Hematopoietic multipotent progenitor cell treated with erythropoietin and hydrocortisone succinate and interleukin-3 and kit ligand, for 17 days (in vitro differentiated cells): ENCODE measurements around the gene ZFP36L2.

ENCODE experiments used
- DNase-seq: peaks from one replicate; pipeline ENCODE4 v3.0.0-alpha.2; 2015; ENCODE audit warnings: low spot score

The ZFP36L2 gene

DNA sequence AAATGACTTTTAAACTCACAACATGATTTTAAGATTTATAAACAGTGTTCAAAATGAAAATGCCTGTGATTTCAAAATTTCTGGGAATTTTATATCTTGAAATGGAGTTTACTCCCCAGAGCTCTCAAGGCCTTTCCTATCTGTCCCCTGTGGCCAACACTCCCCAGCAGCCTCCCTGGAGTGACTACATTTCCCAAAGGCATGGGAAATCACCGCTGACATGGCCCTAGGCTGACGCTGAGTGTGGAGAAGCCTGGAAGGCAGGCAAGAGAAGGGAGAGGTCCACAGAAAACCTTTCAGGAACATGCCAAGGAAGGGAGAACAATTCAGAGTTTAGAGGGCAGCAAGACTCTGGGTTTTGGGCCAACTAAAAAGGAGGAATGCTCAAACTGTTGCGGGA, 20.2 kb upstream of the ZFP36L2 start:
- no peak for DNase-seq

DNA sequence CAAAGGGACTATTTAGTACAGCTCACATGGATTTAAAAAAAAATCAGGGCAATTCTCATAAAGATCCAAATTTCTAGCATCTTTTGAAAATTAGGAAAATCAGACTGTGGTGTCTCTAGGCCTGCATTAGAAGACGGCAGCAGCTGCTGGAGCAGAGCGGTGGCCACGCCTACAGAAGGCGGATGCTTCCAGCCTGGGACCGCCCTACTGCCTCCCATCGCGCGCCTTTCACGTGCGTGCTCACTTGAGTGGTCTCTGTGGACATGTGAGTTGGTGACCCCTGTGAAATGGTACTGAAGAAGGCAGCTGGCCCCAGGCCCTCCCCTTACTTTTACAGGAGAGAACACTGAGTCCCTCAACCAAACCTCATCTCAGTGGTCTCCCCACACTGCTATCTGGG, 15.2 kb upstream of the ZFP36L2 start:
- DNase-seq = no peak

DNA sequence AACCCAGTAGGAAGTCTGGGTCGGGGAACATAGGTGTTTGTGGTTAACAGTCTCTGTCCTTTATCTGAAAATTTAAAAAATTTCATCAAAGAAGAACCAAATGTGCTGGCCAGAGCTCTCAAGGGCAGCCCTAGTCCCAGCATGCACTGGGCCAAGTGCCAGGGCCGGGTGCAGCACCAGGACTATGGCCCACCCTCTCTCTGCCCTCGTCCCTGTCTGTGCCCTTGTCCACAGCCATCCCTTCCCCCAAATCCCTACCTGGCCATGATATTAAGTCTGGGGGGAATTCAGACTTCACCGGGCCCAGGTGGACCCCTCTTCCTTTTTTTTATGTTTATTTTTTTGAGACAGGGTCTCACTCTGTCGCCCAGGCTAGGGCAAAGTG, 14.4 kb upstream of the ZFP36L2 start:
- no peak for DNase-seq

DNA sequence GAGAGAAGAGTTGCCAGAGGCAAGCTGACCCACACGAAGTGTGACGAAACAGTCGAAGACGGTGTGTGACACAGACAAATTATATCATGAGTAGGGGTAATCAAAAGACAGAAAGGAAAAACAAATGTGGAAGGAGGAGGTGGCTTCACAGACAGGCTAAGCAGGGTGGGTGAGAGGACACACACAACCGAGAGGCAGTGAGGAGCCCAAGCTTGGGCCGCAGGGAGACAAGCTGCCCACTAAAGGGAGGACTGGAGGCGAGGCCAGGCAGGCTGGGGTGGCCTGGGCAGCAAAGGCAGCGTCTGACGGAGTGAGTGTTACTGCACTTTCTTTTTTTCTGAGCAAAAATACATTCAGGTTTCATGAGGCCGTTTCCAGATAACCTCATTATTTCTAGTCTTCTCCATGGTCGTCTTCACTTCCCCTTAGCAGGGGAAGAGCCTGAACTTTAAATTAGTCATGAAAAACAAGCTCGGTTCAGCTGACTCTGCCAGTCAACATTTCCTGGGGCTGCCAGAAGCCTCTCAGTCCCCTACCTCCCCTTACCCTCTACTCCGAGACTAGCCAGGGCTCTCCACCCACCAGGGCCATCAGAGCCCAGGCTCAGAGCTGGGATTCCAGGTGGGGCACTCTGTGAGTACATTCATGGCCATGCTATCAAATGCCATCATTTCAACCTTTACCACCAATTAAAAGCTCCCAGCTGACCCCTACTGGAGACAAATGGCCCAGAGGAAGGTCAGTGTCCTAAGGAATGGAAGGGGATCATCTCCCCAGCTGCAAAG, 13.8 kb upstream of the ZFP36L2 start:
- DNase-seq = no peak

DNA sequence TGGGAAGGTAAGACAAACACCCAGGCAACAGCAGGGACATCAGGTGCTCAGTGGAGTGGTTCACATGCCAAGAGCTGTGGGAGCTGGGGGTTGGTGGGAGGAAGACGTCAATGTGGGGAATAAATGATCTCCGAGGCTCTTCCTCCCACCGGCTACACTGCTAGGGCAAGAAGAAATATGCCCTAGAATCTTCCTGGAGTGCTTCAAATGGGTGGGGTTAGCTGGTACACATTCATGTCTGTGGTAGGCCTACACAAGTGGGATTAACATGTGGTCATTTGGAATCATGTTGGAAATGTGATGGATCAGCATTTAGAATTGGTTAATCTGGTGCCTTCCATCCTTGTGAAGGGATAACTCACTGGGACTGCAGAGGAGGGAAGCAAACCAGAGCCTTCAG, 12.4 kb upstream of the ZFP36L2 start:
- DNase-seq = no peak

DNA sequence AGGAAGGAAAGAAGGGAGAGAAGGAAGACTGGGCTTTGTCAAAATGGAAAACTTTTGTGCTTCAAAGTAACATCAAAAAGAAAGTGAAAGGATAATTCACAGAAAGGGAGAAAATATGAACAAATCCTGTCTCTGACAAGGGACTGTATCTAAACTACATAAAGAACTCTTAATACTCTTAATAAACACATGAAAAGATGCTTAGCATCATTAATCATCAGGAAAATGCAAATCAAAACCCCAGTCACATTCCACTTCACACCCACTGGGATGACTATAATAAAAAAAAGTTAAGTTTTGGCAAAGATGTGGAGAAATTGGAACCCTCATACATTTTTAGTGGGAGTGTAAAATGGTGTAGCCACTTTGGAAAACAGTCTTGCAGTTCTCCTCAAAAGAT, 11.8 kb upstream of the ZFP36L2 start:
- no peak for DNase-seq

DNA sequence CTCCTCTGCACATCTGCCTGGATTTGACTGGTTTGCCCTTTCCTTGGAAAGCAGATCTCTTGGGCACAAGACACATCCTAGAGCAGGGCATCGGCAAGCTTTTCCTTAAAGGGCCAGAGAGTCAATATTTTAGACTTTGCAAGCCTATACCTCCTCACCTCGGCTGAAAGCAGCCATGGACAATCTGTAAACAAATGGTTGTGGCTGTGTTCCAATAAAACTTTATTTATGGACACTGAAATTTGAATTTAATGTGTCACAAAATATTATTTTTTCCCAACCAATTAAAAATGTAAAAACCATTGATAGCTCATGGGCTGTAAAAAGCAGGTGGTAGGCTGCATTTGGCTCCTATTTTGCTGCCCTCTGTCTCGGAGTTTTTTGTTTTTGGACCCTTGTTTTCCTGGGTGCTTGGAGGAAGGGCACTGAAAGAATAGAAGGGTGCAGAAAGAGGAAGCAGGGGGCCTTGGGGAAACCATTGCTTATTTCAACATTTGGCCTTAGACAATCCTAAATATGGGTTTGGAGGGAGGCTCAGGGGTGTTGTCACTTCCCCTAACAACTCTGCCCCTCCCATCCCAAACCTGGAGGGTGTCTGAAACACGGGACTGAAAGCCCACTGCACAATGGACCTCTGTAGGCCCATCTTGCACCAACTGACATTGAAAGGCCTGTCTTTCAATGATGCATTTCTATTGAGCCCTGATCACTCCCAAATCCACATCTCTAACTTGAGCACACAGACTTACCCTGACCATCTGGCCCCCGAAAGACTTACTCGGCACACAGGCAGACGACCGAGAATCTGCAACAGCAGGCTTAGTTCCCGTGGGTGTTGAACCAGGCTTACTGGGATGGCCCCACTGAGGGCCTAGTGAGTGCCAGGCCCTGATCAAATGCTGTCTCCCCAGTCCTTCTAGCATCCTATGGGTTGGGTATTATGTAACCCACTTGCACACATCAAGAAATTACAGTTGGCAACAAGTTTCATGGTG, 7.1 kb upstream of the ZFP36L2 start:
- DNase-seq = no peak

DNA sequence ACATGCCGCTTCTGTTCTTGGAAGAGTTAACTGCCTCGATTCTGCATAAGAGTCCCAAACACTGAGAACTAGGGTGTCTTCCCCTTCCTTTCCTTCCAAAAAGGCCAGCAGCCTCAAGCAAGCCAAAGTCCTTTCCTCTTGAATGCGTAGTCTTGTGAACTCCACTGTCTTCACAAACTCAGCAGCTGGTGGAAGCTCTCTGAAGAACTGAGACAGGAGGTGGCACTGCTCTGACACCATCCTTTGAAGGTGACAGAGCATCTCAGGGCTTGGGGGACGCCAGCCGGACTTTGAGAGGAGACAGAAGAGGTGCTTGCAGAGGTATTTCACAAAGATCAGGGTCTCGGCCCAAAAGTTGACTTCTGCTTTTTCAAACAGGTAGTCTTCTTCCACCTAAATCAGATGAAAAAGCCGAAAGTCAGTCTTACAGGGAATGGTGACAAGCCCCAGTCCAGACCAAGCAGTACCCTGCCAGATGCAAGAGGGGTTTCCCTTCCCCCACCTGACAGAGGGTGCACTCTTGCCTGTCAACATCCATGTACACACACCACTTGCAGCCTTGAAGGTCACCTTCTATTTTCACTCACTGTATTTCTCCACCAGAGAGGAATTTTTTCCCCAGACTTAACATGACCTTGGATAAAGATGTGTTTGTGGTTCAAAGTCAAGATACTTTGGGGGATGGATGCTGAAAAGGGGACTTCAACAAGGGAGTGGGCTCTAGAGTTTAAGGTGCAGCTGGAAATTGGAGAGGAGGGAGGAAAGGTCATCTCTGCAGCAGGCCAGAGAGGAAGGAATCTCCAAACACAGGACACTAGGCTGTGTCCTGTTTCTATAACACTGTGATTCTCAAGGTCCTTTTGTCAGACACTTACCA, 4.8 kb upstream of the ZFP36L2 start:
- DNase-seq = no peak

DNA sequence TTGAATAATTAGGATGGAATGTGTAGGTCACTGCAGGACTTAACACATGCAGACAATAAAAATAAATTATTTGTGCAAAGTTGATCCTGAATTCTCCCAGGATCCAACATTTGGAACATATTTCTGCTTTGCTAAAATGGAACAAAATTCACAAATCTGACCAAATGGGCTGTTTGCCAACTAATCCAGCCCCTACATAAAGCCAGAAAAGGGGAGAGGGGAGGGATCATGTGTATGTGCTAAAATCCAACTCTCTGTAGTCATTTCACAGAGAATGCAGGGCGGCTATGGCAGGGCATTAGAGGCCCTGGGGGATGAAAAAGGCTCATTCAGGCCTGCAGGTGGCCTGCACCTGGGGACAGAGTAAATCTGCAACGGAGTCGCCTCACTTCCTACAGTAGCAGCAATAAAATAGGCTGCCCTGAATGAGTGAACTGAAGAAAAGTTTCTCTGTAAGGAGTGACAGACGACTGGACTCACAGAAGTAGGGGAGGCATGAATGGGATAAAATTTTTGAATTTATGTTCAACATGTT, 4.0 kb upstream of the ZFP36L2 start:
- no peak for DNase-seq

DNA sequence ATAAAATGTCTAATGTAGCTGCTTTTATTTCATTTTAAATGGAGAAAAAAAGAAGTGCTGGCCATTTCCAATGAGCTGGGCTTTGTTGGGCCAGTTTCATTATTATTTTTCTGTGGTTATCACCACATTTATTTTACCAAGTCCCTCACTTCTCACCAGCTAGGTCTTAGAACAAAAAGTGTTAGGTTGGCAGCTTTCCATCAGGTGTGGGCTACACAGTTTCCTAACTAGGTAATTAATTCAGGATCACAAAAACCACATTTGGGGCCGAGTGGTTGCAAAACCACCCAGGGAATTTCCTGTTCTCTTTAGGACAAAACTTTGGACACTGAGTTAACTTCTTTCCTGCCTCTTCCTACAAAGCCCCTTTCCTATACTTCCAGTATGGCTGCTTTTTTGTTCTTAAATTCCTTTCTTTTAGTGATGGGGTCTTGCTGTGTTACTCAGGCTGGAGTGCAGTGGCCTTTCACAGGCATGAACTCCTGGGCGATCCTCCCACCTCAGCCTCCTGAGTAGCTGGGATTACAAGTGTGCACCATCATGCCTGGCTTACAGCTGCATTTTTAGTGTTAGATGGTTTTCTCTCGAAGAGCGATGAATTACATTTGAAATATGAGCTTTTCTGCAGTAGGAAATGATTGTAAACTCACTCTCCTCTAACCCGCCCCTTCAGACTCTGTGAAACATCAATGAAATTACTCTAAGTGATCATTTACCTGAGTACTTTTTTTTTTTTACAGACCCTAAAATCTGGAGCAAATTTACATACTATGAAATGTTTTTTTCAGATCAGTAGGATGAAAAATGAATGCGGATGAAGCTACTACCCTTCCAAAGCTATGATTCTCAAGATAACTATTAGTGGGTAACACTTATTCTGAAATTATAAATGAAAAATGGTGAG, 2.6 kb upstream of the ZFP36L2 start:
- no peak for DNase-seq

DNA sequence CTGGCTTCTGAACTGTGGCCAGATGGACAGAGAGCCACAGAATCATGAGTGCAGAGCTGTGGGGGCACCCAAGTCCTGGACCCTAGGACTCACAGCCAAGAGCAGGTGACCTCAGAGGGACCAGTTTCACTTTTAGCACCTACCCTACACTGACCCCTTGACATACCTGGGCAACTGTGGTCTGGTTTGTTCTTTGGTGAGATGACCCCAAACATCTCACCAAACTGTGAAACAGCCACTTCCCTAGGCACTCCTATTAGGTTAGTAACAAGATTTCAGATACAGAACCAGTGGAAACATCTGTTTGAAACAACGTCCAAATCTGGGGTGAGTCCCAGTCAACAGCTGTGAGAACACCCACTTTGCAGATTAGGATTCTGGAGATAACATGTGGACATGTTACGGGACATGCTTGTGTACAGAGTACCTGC, 1.9 kb upstream of the ZFP36L2 start:
- peak; percentile 79 for DNase-seq

DNA sequence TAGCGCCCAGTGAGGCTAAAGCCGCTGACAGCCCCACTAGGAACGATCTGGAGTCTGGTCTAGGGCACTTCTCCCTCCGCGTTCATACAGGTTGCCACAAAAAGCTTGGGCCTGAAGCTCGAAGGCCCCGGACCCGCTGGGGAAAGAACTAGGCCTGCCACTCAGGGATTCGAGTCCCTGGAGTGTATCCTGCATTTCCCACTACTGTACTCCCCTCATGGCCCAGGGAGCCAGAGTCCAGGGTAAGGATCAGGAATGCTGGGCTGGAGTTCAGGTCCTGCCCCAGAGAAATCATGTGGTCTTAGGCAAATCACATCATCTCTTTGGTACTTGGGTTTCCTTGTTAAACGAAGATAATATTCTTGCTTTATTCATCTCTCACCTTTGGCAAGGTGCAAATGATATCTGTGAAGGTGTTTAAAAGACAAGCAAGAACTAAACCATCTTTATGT, 1.4 kb upstream of the ZFP36L2 start:
- peak; percentile 83 for DNase-seq

DNA sequence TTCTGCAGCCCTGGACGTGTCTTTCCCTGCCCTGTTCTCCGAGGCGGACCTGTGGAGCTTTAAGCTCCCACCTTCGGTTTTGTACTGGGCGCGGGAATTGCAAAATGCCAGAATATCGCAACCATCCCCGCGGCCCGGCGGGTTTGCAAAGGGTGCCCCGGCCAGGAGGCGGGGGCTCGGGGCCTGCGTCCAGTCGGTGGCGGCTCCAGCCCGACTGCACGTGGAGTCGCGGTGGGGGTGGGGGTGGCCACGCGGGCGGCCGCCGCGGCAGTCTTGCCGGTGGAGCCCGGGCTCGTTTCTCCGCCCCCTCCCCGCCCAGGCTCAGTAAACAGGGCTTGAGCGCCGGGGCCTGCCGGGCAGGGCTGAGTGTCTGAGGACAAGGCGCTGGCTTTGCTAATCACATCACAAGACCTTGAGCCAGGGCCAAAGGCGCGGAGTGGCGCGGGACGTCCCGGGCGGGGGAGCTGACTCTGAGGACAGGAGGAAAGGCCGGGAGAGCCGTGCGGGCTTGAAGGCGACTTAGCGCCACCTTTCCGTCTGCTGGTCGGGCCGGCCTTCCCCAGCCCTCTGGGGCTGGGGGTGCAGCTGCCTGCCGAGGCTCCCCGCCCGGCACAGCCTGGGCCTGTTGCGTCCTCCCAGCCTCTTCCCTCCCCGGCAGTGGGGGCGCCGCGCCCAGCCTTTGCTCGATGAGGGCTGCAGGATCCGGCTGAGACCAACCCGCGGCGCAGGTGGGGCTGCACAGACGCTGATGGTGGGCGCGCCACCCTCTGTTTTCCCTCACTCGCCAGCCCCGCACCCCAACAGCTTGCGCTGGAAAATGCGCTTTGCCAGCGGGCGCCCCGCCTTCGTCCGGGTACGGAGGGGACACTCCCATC, 786 bp upstream of the ZFP36L2 start:
- DNase-seq = peak; percentile 80

DNA sequence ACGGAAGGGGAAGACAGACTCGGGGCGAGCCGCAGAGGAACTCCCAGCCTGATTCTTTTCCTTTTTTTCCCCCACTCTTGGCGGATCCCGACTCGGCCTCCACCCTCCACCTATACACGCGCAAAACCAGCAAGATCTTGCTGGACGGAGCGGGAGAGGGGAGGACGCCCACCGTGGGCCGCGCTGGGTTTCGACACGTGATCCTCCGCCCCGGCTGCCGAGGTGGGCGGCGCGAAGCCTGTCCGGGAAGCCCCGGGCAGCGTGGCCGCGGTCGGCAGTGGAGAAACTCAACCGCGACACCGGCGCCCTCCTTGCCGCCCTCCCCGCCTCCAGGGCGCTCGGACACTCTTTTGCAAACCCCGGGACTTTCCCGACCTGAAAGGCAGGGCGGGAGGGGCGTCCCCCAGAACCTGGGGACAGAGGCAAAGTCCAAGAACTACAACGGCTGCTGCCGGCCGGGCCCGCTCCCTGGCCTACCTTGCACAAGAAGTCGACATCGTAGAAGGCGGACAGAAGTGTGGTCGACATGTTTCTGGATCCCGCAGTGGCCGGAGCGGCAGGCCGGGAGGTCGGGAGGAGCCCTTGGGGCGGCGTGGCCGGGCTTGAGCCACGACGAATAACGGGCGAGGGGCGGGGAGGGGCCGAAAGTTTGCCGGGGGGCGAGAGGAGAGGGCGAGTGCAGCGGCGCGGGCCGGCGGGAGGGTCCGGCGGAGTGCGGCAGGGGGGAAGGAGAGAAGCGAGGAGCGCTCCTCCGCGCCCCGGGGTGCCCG, 433 bp downstream of the ZFP36L2 start:
- peak; percentile 80 for DNase-seq

DNA sequence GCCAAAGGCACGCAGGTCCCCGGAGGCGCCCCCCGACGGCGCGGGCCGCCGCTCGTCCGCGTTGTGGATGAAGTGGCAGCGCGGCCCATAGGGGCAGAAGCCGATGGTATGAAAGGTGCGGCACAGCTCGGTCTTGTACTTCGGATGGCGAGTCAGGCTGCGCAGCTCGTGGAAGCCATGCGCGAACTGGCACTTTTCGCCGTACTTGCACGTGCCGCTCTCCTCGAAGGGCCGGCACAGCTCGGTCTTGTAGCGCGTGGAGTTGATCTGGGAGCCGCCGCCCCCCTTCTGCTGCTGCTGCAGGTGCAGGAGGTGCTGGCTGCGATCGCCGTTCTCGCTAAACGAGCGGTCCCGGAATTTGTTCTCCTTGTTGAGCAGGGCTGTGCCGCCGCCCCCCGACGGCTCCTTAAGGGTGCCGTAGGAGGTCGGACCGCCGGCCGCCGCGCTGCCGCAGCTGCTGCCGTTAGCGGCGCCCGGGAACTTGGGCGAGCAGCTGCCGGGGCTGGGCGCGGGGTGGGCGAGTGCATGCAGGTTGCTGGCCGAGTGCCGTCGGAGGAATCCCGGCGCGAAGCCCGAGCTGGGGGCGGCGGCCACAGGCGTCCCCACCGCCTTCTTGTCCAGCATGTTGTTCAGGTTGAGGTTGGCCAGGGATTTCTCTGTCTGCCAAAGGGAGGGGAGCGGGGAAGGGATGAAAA, 1.2 kb downstream of the ZFP36L2 start:
- DNase-seq = peak; percentile 69

DNA sequence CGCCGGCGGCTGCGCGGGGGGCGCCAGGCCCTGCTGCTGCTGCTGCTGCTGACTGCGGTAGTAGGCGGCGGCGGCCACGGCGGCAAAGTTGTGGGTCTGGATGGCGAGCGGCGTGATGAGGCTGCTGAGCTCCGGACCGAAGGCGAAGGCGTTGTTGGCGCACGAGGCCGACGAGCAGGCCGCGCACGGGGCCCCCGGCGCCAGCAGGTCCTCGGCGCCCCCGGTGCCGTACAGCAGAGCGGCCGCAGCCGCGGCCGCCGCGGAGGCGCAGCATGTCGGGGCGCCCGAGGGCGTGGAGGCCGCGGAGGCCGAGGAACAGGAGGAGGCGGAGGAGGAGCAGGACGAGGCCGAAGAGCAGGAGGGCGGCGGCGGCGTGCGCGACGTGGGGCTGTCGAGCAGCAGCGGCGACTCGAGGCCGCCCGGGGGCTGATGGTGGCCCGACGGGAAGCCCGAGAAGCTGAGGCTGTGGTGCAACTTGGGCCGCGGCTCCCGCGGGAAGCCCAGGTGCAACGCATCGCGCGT, 1.8 kb downstream of the ZFP36L2 start:
- no peak for DNase-seq

DNA sequence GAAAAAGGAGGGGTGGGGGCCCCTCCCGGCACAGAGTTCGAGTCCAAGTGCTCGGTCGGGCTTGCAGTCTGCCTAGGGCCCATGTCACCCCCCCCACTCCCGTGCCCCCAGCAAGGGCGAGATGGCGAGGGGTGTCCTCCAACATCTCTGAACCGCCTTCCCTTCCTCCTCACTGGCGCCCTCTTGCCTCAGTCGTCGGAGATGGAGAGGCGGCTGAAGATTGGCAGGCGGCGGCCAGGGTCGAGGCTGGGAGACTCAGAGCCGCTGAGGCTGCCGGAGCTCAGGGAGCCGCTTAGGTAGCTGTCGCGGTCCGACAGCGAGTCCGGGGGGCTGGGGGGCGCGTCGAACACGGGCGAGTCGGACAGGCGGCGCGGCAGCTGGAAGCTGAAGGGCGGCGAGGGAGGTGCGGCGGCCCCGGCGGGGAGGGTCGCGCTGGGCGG, 2.3 kb downstream of the ZFP36L2 start:
- DNase-seq = peak; percentile 86

DNA sequence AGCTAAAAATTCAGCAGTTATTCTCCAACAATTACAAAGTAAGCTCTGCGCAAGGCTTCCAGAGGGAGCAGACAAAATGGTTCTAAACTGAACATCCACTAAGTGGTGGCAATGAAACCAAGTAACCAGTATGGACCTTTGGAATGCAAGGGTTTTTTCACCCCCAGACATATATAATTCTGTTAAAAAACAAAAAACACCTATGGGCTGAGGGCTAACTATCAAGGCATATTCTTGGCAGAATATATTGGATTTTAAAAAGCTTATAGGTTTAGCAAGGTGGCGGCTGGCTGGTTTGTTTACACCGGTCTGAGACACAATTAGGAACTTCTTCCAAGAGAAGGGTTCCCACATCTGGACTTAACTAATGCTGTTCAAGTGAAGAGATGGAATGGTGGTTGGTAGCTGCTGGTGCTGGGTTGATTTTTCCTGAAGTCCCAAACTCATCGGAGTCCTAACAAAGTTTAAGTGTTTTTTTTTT, 2.8 kb downstream of the ZFP36L2 start:
- peak; percentile 64 for DNase-seq
